Panc1 (cell line): Measurements from ENCODE around the gene FBXO36. TPM values are rescaled to one million over a fixed set of nuclear protein-coding genes. Genes with fewer than 3 reads are reported as not detected.
A peak's percentile ranks its signal among the peaks of the same experiment; 100 is the strongest.

Source experiments
- ATAC-seq: fragments of 200-7000 bp; cut with Tn5 transposase; 2 replicates; pipeline ENCODE4 v1.9.1; 2020; ENCODE audit warnings: mild to moderate bottlenecking, moderate library complexity
- BruUV-seq: library from RNA; stranded (reverse); fragments of 400-500 nt; replicated peaks from 2 replicates; lab custom pipeline; 2021; lab: Mats Ljungman, UMichigan
- CTCF ChIA-PET: fragments of 300-600 bp; sonication (Branson Sonifier 250); formaldehyde crosslinking; loops from one replicate; lab custom pipeline; 2022; ENCODE audit warnings: antibody characterized with exemption; lab: Charles Lee
- POLR2A ChIA-PET: fragments of 300-600 bp; sonication (Branson Sonifier 250); formaldehyde crosslinking; loops from one replicate; lab custom pipeline; 2022; ENCODE audit warnings: antibody characterized with exemption; lab: Charles Lee
- DNase-seq: peaks from one replicate; pipeline ENCODE4 v3.0.0-alpha.2; 2010; ENCODE audit warnings: low read depth, low spot score
- H3K27ac ChIP-seq: 2 replicates; pipeline ENCODE4 v1.5.1; 2011; ENCODE audit warnings: mild to moderate bottlenecking, low read length, inconsistent platforms
- H3K27me3 ChIP-seq: fragments of 200-500 bp; sonication (Bioruptor generic); 2 replicates; pipeline ENCODE4 v1.6.0; 2014; ENCODE audit warnings: low read length, inconsistent platforms; ENCODE audit not compliant: control insufficient read depth, insufficient read depth
- H3K36me3 ChIP-seq: fragments of 200-500 bp; sonication (Bioruptor generic); 2 replicates; pipeline ENCODE4 v1.5.1; 2014; ENCODE audit warnings: inconsistent platforms, mild to moderate bottlenecking, low read length, moderate library complexity; ENCODE audit not compliant: control insufficient read depth, insufficient read depth
- H3K4me1 ChIP-seq: 2 replicates; pipeline ENCODE4 v1.5.1; 2011; ENCODE audit warnings: inconsistent platforms, mild to moderate bottlenecking, low read length, moderate library complexity; ENCODE audit not compliant: control insufficient read depth, insufficient read depth
- H3K4me3 ChIP-seq, 2 experiments: 2 replicates each; pipeline ENCODE4 v1.5.1; 2011 to 2012; ENCODE audit warnings: low read depth in 2 of 2, low read length in 2 of 2, mild to moderate bottlenecking in 2 of 2, inconsistent platforms in 1 of 2, moderate library complexity in 1 of 2
- H3K9me3 ChIP-seq: fragments of 200-500 bp; sonication (Bioruptor generic); 2 replicates; pipeline ENCODE4 v1.5.1; 2014; ENCODE audit warnings: low read depth, mild to moderate bottlenecking, inconsistent platforms, low read length, moderate library complexity; ENCODE audit not compliant: control insufficient read depth, insufficient read depth
- POLR2AphosphoS5 ChIP-seq: IDR thresholded peaks from 2 replicates; pipeline ENCODE4 v1.6.1; 2012; ENCODE audit warnings: mild to moderate bottlenecking, low read depth, low read length, moderate library complexity
- SIN3A ChIP-seq: IDR thresholded peaks from 2 replicates; pipeline ENCODE4 v1.6.1; 2012; ENCODE audit warnings: low read depth, mild to moderate bottlenecking, low read length, moderate library complexity, borderline replicate concordance; ENCODE audit not compliant: insufficient read depth
- TCF7L2 ChIP-seq: IDR thresholded peaks from 2 replicates; pipeline ENCODE4 v1.6.1; 2011; ENCODE audit warnings: mild to moderate bottlenecking, low read depth, low read length, inconsistent platforms
- in situ Hi-C: cut with HindIII; loops from 2 replicates; pipeline ENCODE4 v1.10.0; 2016; ENCODE audit warnings: low sequenced_read_pairs, low pct_unique_long_range_greater_than_20kb
- intact Hi-C: fragments of 100-400 bp; cut with micrococcal nuclease; formaldehyde crosslinking; loops from one replicate; pipeline ENCODE4 v1.10.0; 2022; ENCODE audit not compliant: unreplicated experiment
- total RNA-seq: library from RNA; stranded (reverse); gene quantifications from one replicate; pipeline ENCODE4 v1.2.1, GENCODE V29; 2021; ENCODE audit not compliant: unreplicated experiment
- TF ChIP-seq, protein P1 (sequence below): fragments of 450-650 bp; IDR thresholded peaks from 2 replicates; pipeline ENCODE4 v1.5.1; 2017; ENCODE audit warnings: mild to moderate bottlenecking
- TF ChIP-seq, protein P2 (sequence below), 2 experiments: IDR thresholded peaks; 2 replicates each; pipeline ENCODE4 v1.6.1; 2011 to 2012; ENCODE audit warnings: low read depth in 2 of 2, control low read depth in 1 of 2, low read length in 1 of 2, mild to moderate bottlenecking in 1 of 2, moderate library complexity in 1 of 2; ENCODE audit not compliant: insufficient read depth in 1 of 2

Gene FBXO36
- total RNA-seq, 1 experiment from 2014 or later: 3.9 TPM

DNA sequence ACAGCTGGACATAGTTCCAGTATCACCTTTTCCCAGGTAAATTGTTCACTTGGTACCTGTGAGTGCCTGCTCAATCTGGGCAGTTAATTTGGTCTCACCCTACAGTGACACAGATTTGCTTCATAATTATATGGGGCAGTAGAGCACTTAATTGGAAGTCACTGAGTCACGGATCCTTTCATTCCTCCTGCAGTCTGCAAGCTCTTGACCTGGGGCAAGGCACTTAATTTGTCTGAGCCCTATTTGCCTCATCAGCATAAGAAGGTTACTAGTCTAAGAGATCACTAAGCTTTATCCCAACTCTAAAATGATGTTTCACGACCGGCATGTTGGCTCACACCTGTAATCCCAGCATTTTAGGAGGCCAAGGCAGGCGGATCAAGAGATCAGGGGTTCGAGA is 8.9 kb downstream of the FBXO36 start:
- no peak for ATAC-seq
- H3K36me3 ChIP-seq: no peaks in the 10 kb centered on the region
- H3K27me3 ChIP-seq: no peaks in the 10 kb centered on the region
- TF ChIP-seq POLR2AphosphoS5: no peak
- TF ChIP-seq, protein P1, sequence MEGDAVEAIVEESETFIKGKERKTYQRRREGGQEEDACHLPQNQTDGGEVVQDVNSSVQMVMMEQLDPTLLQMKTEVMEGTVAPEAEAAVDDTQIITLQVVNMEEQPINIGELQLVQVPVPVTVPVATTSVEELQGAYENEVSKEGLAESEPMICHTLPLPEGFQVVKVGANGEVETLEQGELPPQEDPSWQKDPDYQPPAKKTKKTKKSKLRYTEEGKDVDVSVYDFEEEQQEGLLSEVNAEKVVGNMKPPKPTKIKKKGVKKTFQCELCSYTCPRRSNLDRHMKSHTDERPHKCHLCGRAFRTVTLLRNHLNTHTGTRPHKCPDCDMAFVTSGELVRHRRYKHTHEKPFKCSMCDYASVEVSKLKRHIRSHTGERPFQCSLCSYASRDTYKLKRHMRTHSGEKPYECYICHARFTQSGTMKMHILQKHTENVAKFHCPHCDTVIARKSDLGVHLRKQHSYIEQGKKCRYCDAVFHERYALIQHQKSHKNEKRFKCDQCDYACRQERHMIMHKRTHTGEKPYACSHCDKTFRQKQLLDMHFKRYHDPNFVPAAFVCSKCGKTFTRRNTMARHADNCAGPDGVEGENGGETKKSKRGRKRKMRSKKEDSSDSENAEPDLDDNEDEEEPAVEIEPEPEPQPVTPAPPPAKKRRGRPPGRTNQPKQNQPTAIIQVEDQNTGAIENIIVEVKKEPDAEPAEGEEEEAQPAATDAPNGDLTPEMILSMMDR: no peak
- TF ChIP-seq SIN3A: no peak
- TF ChIP-seq TCF7L2: no peak
- TF ChIP-seq, protein P2, sequence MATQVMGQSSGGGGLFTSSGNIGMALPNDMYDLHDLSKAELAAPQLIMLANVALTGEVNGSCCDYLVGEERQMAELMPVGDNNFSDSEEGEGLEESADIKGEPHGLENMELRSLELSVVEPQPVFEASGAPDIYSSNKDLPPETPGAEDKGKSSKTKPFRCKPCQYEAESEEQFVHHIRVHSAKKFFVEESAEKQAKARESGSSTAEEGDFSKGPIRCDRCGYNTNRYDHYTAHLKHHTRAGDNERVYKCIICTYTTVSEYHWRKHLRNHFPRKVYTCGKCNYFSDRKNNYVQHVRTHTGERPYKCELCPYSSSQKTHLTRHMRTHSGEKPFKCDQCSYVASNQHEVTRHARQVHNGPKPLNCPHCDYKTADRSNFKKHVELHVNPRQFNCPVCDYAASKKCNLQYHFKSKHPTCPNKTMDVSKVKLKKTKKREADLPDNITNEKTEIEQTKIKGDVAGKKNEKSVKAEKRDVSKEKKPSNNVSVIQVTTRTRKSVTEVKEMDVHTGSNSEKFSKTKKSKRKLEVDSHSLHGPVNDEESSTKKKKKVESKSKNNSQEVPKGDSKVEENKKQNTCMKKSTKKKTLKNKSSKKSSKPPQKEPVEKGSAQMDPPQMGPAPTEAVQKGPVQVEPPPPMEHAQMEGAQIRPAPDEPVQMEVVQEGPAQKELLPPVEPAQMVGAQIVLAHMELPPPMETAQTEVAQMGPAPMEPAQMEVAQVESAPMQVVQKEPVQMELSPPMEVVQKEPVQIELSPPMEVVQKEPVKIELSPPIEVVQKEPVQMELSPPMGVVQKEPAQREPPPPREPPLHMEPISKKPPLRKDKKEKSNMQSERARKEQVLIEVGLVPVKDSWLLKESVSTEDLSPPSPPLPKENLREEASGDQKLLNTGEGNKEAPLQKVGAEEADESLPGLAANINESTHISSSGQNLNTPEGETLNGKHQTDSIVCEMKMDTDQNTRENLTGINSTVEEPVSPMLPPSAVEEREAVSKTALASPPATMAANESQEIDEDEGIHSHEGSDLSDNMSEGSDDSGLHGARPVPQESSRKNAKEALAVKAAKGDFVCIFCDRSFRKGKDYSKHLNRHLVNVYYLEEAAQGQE (IDR thresholded peaks at IDR 0.05; ENCODE audit: insufficient read depth in 1 of 2, low read depth in 2 of 2, low read length in 1 of 2): no peak
- CTCF ChIA-PET: no interaction called here
- in situ Hi-C loops: no loop called here
- BruUV-seq: no TSS peak
- H3K9me3 ChIP-seq: no peaks in the 10 kb centered on the region
- POLR2A ChIA-PET: no interaction called here
- peaks cover 19% of the 10 kb centered on the region for H3K4me1 ChIP-seq
- H3K4me3 ChIP-seq: no peak overlapping the region
- no peak overlapping the region for H3K27ac ChIP-seq
- DNase-seq: no peak
- intact Hi-C loops: no loop called here

DNA sequence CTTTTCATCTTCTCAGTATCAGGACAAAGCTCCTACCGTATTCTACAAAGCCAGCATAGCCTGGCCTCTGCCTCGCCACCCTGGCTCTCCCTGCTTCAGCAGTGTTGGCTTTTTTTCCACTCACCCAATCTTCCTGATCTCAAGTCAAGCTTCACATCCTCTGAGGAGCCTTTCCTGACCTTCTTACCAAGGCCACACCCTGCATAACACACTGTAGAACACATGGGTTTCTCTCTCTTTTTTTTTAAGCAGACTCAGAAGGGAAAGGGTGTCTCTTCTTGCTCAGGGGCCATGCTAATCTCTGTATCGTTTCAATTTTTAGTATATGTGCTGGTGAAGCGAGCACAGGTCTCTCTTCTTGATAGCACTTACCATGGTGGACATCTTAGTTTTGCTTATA is 15.2 kb downstream of the FBXO36 start:
- no TSS peak for BruUV-seq
- H3K9me3 ChIP-seq: no peaks in the 10 kb centered on the region
- no peaks in the 10 kb centered on the region; the same call in 1 of the 2 replicates for H3K4me1 ChIP-seq
- H3K4me3 ChIP-seq: no peak overlapping the region
- no peak overlapping the region for H3K27ac ChIP-seq
- no peak for DNase-seq
- in situ Hi-C loops: no loop called here
- no peaks in the 10 kb centered on the region for H3K27me3 ChIP-seq
- no peaks in the 10 kb centered on the region for H3K36me3 ChIP-seq
- intact Hi-C loops: no loop called here
- TF ChIP-seq SIN3A (no peak), TCF7L2 (no peak)
- TF ChIP-seq, protein P2 (IDR thresholded peaks at IDR 0.05; ENCODE audit: insufficient read depth in 1 of 2, low read depth in 2 of 2, low read length in 1 of 2): no peak
- TF ChIP-seq, protein P1: no peak
- ATAC-seq: peak; percentile 34; the same call in 1 of the 2 replicates
- CTCF ChIA-PET: no interaction called here
- POLR2A ChIA-PET: no interaction called here
